ENCODE measurements around the gene TRIM59. TPM values are rescaled to one million over a fixed set of nuclear protein-coding genes. Genes with fewer than 3 reads are reported as not detected.

The TRIM59 gene
- total and polyA plus RNA-seq, 9 of the 15 experiments (the other 6 are each of a cell fraction or from before 2014, with no cell fraction given), result 16.8 to 101 (median 34.8) TPM

DNA sequence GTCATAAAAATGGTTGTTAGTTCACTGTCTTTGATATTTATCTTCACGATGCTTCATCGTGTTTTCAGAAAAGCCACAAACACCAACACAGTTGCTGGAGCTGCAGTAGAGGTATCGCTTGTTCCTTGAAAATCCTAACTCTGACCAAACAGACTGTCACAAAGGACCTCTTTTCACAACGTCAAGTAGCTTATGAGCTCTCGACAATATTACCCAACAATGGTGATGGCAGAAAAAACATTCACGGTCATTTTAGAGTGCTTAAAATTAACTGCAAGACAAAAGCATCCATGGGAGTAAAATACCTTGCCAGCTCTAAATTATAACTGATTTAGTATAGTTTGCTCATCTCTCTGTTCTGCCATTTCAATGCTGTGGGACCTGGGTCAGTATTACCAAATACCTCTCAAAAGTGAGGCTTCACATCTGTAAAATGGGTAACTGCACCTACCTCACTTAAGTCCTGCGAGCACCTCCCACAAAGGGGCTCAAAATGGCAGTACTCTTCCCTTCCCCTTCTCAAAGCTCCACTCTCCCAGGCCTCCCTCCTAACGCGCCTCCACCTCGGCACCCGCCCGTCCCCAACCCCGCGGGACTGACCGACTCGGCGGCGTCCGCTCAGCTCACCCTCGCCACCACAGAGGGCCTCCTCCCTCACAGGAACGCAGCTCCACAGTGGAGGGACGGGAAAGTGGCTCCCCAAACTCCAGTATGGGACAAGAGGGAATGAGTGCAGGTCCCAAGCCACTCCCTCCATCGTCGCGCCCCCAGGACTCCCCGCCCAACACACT, 546 bp downstream of the TRIM59 start (continued):
- TF ChIP-seq E2F6 (IDR thresholded peaks at IDR 0.05; ENCODE audit: borderline replicate concordance in 1 of 2, extremely low read depth in 1 of 2, insufficient read depth in 1 of 2, insufficient read length in 1 of 2, low read depth in 1 of 2, low read length in 1 of 2, poor library complexity in 1 of 2, severe bottlenecking in 1 of 2) (no peak), HOMEZ (CRISPR knock-in tag; IDR thresholded peaks at IDR 0.05) (no peak), TGIF2 (CRISPR knock-in tag; IDR thresholded peaks at IDR 0.05) (no peak), ZBTB7A (IDR thresholded peaks at IDR 0.05; ENCODE audit: borderline replicate concordance, control insufficient read depth, low read depth, low read length) (no peak), GATAD2B (IDR thresholded peaks at IDR 0.05; ENCODE audit: borderline replicate concordance) (no peak), SAFB2 (IDR thresholded peaks at IDR 0.05; ENCODE audit: borderline replicate concordance, low read depth, low read length, severe bottlenecking) (no peak), SMAD4 (CRISPR knock-in tag; conservative IDR thresholded peaks at IDR 0.05) (no peak; the same call in 1 of the 2 replicates), EGR1 (conservative IDR thresholded peaks at IDR 0.05) (no peak), NFXL1 (CRISPR knock-in tag; IDR thresholded peaks at IDR 0.05) (no peak), DIDO1 (tag; IDR thresholded peaks at IDR 0.05; ENCODE audit: low read depth) (no peak), TAL1 (IDR thresholded peaks at IDR 0.05) (no peak; the same call in 1 of the 2 replicates), WHSC1 (IDR thresholded peaks at IDR 0.05; ENCODE audit: low read length) (no peak), THAP12 (CRISPR knock-in tag; IDR thresholded peaks at IDR 0.05) (no peak), CBX1 (IDR thresholded peaks at IDR 0.05; ENCODE audit: low read depth) (no peak), RBM25 (IDR thresholded peaks at IDR 0.05; ENCODE audit: low read depth, low read length, severe bottlenecking) (peak; percentile 85), ZBTB9 (CRISPR knock-in tag; IDR thresholded peaks at IDR 0.05) (no peak), ZNF561 (CRISPR knock-in tag; conservative IDR thresholded peaks at IDR 0.05) (no peak), ZNF217 (CRISPR knock-in tag; IDR thresholded peaks at IDR 0.05) (no peak)
- TF ChIP-seq, protein P1, sequence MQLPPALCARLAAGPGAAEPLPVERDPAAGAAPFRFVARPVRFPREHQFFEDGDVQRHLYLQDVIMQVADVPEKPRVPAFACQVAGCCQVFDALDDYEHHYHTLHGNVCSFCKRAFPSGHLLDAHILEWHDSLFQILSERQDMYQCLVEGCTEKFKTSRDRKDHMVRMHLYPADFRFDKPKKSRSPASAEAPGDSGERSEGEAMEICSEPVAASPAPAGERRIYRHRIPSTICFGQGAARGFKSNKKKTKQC (CRISPR knock-in tag; IDR thresholded peaks at IDR 0.05), result no peak
